Activated CD8-positive, alpha-beta memory T cell treated with anti-CD3 and anti-CD28 coated beads, Interleukin-2, amount 50 U/mL, for 24 hours (primary cell): Measurements from ENCODE around the gene TMEM47.

Source experiments
- DNase-seq: peaks from one replicate; pipeline ENCODE4 v3.0.0-alpha.2; 2020; ENCODE audit errors: extremely low read depth

TMEM47 gene

DNA sequence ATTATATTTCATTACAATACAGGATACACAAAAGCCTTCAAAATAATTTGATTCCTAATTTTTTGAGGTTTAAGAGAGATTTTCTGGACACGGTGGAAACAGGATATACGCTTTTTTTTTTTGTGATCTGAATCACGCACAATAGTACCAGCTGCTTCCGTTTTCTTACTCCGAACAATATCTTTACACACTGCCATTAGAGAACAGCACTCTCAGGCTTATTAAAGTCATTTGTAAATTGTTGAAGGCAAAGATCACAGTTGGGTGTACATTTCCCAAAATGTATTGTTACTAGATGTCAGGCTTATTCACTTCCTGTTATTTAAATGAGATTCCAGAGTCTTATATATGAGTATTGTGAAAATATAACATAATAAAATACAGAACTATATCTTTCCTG lies 71.5 kb downstream of the TMEM47 start:
- no peak for DNase-seq

DNA sequence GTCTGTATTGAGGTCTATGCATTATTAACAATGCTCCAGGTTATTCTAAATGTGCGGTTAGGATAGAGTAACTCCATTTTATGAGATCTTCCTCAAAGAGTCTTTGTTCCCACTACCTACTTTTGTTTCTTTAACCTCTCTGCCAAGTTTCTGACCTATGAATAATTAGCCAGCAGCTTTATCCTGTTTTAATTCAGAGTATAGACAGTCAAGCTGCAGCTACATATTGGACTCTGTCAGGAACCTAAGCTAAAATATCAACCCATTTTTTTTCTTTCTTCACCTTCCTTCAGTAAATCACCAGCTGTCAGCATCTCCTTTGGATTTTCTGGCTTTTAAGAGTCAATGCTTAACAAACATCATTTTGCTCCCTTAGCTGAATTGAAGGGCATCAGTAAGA lies 72.3 kb downstream of the TMEM47 start:
- DNase-seq: no peak

DNA sequence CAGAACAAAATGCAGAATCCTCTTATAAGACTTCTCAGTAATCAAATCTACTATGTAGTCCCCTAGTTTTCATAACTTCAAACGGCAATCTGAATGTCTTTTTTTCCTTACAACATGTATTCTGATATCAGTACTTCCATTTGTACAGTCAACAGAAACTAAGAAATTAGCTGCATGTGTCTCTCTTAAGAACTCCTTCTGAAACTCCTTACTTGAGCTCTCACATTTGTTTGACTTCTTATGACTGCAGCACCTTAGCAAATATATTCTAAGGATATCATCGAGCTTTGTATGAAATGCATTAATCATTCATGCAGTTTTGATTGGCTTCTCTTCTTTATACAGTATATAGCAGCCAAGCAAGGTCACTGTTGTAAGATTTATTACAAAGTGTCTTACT lies 77.0 kb downstream of the TMEM47 start:
- DNase-seq: no peak

DNA sequence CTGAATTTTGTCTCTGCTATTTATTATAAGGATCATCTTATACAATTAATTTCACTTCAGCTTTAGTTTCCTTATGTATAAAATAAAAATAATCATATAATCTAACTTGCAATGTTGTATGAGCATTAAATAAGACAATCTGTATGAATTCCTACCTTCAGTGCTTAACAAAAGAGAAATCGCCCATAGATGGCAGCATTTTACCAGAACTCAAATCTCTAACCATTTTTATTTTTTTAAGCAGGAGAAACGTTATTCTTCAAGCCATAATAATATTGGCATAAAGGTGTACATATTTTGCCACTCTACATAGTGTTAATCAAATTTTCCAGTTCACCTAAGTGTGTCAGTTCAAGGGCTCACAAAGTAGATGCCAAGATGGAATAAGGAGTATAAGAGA lies 78.8 kb downstream of the TMEM47 start:
- no peak for DNase-seq
